ENCODE measurements around the gene TGM6. TPM values are rescaled to one million over a fixed set of nuclear protein-coding genes. Genes with fewer than 3 reads are reported as not detected.

Gene TGM6
- total RNA-seq, 1 experiment from 2014 or later: not detected

DNA sequence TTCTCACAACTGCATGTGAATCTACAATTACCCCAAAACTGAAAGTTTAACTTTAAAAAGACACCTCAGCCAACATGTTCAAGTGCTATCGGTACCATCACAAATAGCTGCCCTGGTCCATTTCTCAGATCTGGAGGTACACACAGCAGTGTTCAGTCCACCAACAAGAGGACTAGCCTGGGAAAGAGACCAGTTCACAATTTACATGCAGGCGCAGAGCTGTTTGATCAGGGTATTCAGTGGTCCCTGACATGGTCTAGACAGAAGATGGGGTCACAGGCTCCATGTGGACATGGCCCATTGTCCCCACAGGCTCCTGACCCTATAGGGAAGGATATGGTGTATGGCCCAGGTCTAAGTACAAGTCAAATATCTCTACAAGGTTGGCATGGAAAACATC is 15.6 kb upstream of the TGM6 start:
- H4K20me1 ChIP-seq (ENCODE audit: low read length): no peaks in the 10 kb centered on the region
- BruUV-seq (replicated peaks): no TSS peak
- no peak overlapping the region for H3K4me2 ChIP-seq (ENCODE audit: low read length)
- H3K9me3 ChIP-seq (ENCODE audit: low read length): 0 out of 2 replicates have a peak, but pooled peaks cover 3% of the 10 kb centered on the region
- no peak overlapping the region for H3K4me3 ChIP-seq (ENCODE audit: low read length)
- TF ChIP-seq, protein P1, sequence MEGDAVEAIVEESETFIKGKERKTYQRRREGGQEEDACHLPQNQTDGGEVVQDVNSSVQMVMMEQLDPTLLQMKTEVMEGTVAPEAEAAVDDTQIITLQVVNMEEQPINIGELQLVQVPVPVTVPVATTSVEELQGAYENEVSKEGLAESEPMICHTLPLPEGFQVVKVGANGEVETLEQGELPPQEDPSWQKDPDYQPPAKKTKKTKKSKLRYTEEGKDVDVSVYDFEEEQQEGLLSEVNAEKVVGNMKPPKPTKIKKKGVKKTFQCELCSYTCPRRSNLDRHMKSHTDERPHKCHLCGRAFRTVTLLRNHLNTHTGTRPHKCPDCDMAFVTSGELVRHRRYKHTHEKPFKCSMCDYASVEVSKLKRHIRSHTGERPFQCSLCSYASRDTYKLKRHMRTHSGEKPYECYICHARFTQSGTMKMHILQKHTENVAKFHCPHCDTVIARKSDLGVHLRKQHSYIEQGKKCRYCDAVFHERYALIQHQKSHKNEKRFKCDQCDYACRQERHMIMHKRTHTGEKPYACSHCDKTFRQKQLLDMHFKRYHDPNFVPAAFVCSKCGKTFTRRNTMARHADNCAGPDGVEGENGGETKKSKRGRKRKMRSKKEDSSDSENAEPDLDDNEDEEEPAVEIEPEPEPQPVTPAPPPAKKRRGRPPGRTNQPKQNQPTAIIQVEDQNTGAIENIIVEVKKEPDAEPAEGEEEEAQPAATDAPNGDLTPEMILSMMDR (conservative IDR thresholded peaks at IDR 0.05; ENCODE audit: low read depth, low read length): no peak
- no peak for TF ChIP-seq EZH2phosphoT487 (IDR thresholded peaks at IDR 0.05; ENCODE audit: borderline replicate concordance, low read length)
- TF ChIP-seq EZH2 (IDR thresholded peaks at IDR 0.05; ENCODE audit: low read length, unreplicated experiment): no peak
- H3K27ac ChIP-seq (ENCODE audit: low read length): no peak overlapping the region
- H3K27me3 ChIP-seq (ENCODE audit: low read length): peaks cover 32% of the 10 kb centered on the region
- ChIA-PET CTCF (no interaction called here), POLR2A (ENCODE audit: unreplicated experiment) (no interaction called here)
- DNase-seq (no peak), ATAC-seq (no peak)
- H3K36me3 ChIP-seq (ENCODE audit: low read depth, low read length): no peaks in the 10 kb centered on the region
- H3K9me2 ChIP-seq (replicated peaks; ENCODE audit: low read length): no peaks in the 10 kb centered on the region
- H3K79me2 ChIP-seq (ENCODE audit: low read length): no peaks in the 10 kb centered on the region
- H2AFZ ChIP-seq (ENCODE audit: low read length): no peak overlapping the region
- no peaks in the 10 kb centered on the region for H3F3A ChIP-seq (ENCODE audit: low read length, unreplicated experiment)
- H3K4me1 ChIP-seq (ENCODE audit: insufficient read depth, low read length): peaks cover 11% of the 10 kb centered on the region
- no peak overlapping the region for H3K9ac ChIP-seq (ENCODE audit: low read length)
- intact Hi-C loops (cut with micrococcal nuclease): no loop called here

DNA sequence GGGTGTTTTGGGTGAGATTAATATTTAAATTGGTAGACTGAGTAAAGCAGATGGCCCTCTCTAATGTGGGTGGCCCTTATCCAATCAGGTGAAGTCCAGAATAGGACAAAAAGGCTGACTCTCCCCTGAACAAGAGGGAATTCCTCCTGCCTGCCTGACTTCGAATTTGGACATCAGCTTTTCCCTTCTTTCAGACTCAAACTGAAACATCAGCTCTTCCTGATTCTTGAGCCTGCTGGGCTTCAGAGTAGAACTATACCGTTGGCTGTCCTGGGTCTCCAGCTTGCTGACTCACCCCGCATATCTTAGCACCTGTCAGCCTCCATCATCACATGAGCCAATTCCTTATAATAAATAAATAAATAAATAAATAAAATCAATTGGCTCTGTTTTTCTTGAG is 15.0 kb upstream of the TGM6 start:
- POLR2A ChIA-PET (ENCODE audit: unreplicated experiment): no interaction called here
- BruUV-seq (replicated peaks): no TSS peak
- Histone ChIP-seq H3K9me2 (replicated peaks; ENCODE audit: low read length) (no peaks in the 10 kb centered on the region), H3F3A (ENCODE audit: low read length, unreplicated experiment) (no peaks in the 10 kb centered on the region), H3K27ac (ENCODE audit: low read length) (no peak overlapping the region), H4K20me1 (ENCODE audit: low read length) (no peaks in the 10 kb centered on the region), H3K4me2 (ENCODE audit: low read length) (no peak overlapping the region), H3K4me3 (ENCODE audit: low read length) (no peak overlapping the region), H3K79me2 (ENCODE audit: low read length) (no peaks in the 10 kb centered on the region), H3K9ac (ENCODE audit: low read length) (no peak overlapping the region), H3K27me3 (ENCODE audit: low read length) (peaks cover 38% of the 10 kb centered on the region), H3K4me1 (ENCODE audit: insufficient read depth, low read length) (peaks cover 11% of the 10 kb centered on the region), H3K9me3 (ENCODE audit: low read length) (0 out of 2 replicates have a peak, but pooled peaks cover 3% of the 10 kb centered on the region), H3K36me3 (ENCODE audit: low read depth, low read length) (no peaks in the 10 kb centered on the region), H2AFZ (ENCODE audit: low read length) (no peak overlapping the region)
- DNase-seq: no peak
- CTCF ChIA-PET: no interaction called here
- intact Hi-C loops (cut with micrococcal nuclease): no loop called here
- no peak for TF ChIP-seq EZH2phosphoT487 (IDR thresholded peaks at IDR 0.05; ENCODE audit: borderline replicate concordance, low read length)
- TF ChIP-seq, protein P1 (conservative IDR thresholded peaks at IDR 0.05; ENCODE audit: low read depth, low read length): no peak
- no peak for TF ChIP-seq EZH2 (IDR thresholded peaks at IDR 0.05; ENCODE audit: low read length, unreplicated experiment)
- ATAC-seq: no peak

DNA sequence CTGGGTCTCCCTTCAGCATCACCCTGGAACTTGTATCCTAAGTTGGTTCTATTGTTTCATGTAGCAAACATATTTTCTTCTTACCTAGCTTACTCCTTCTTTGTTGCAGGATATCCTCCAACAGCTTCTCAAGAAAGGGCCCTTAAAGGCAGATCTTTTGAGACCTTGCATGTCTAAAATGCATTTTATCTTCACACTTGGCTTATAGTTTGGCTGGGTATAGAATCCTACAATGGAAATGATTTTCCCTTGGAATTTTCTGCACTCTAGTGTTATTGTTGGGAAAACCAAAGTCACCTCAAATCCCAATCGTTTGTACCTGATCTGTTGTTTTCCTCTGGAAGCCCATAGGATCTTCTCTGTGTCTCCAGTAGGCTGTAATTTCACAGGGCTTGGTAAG is 12.1 kb upstream of the TGM6 start:
- POLR2A ChIA-PET (ENCODE audit: unreplicated experiment): no interaction called here
- Histone ChIP-seq H3K4me3 (ENCODE audit: low read length) (no peak overlapping the region), H3K79me2 (ENCODE audit: low read length) (no peaks in the 10 kb centered on the region), H3K27ac (ENCODE audit: low read length) (no peak overlapping the region), H3F3A (ENCODE audit: low read length, unreplicated experiment) (no peaks in the 10 kb centered on the region), H3K4me2 (ENCODE audit: low read length) (no peak overlapping the region), H3K9ac (ENCODE audit: low read length) (no peak overlapping the region), H4K20me1 (ENCODE audit: low read length) (no peaks in the 10 kb centered on the region), H3K9me2 (replicated peaks; ENCODE audit: low read length) (no peaks in the 10 kb centered on the region), H3K36me3 (ENCODE audit: low read depth, low read length) (no peaks in the 10 kb centered on the region), H3K27me3 (ENCODE audit: low read length) (peaks cover 62% of the 10 kb centered on the region), H2AFZ (ENCODE audit: low read length) (no peak overlapping the region), H3K4me1 (ENCODE audit: insufficient read depth, low read length) (peaks cover 8% of the 10 kb centered on the region), H3K9me3 (ENCODE audit: low read length) (0 out of 2 replicates have a peak, but pooled peaks cover 3% of the 10 kb centered on the region)
- DNase-seq (no peak), ATAC-seq (no peak)
- intact Hi-C loops (cut with micrococcal nuclease): no loop called here
- TF ChIP-seq, protein P1 (conservative IDR thresholded peaks at IDR 0.05; ENCODE audit: low read depth, low read length): no peak
- TF ChIP-seq EZH2phosphoT487 (IDR thresholded peaks at IDR 0.05; ENCODE audit: borderline replicate concordance, low read length) (no peak), EZH2 (IDR thresholded peaks at IDR 0.05; ENCODE audit: low read length, unreplicated experiment) (no peak)
- no TSS peak for BruUV-seq (replicated peaks)
- CTCF ChIA-PET: interaction anchor here (0.6 kb wide), 1 partner anchor 30 kb away, joined by 7 read pairs; no protein-coding TSS in a partner anchor
